ENCODE data around the gene PARN. TPM values are rescaled to one million over a fixed set of nuclear protein-coding genes. Genes with fewer than 3 reads are reported as not detected.

Gene PARN
- total and polyA plus RNA-seq, 3 experiments from 2014 or later, result 45.9 to 48.2 (median 46.0) TPM

DNA sequence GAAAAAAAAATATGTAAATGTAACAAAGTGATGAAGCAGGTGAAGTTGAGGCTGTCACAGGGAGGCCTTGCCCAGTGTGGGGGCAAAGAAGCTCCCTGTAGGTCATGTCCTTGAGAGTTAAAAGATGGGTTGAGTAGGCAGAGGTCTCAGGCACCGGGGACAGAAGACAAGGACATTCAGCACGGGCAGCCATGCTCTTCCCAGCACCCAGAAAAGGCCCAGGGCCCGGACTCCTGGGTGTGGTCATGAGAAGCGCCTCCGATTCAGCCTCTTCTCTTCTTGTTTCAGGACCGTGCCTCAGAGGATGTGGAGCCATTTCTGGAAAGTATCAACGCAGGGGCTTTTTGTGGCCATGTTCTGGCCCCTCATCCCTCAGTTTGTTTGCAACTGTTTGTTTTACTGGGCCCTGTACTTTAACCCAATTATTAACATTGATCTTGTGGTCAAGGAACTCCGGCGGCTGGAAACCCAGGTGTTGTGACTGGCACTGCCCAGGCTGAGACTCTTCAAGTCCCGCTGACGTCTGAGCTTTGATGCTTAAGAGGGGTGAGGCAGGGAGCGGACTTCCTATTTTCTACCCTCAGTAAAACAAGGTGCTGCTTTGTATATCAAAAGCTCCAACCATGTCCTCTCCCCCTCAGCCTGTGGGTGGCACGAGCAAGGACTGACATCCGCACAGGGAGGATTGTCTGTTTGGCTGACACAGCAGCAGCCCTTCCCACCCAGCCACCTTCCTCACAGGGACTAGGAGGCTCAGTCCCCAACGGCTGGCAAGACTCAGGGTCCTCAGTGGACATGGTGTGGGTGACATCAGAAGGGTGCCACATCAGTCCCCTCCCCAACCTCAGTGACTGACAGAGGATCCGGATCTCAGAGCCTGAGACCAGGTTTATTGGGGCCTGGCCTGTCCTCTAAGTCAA lies 37.5 kb upstream of the PARN start:
- H3K4me1 ChIP-seq (ENCODE audit: insufficient read depth, low read length), result no peaks in the 10 kb centered on the region
- Mint-ChIP-seq H3K4me3 (no peak overlapping the region), H3K36me3 (peaks cover 0 to 67% (median 12%) of the 10 kb centered on the region in 3 donors), H3K9me3 (no peaks in the 10 kb centered on the region), H3K27ac (peak overlapping the region in 1 of 8 donors; percentile 32), H3K4me1 (peaks cover 3 to 9% (median 4%) of the 10 kb centered on the region in 3 donors), H3K27me3 (no peaks in the 10 kb centered on the region)
- peaks cover 32% of the 10 kb centered on the region for H3K36me3 ChIP-seq (ENCODE audit: insufficient read depth, low read length)
- POLR2A ChIA-PET, result no interaction called here
- no peak overlapping the region for H3K4me3 ChIP-seq (ENCODE audit: low read length)
- no peak for DNase-seq
- no peaks in the 10 kb centered on the region for H3K27me3 ChIP-seq (ENCODE audit: insufficient read depth, low read length, poor library complexity, severe bottlenecking)
- CTCF ChIA-PET, result no interaction called here
- H3K27ac ChIP-seq (ENCODE audit: low read depth, low read length), result no peak overlapping the region
- H3K9me3 ChIP-seq (ENCODE audit: low read length), result no peaks in the 10 kb centered on the region

DNA sequence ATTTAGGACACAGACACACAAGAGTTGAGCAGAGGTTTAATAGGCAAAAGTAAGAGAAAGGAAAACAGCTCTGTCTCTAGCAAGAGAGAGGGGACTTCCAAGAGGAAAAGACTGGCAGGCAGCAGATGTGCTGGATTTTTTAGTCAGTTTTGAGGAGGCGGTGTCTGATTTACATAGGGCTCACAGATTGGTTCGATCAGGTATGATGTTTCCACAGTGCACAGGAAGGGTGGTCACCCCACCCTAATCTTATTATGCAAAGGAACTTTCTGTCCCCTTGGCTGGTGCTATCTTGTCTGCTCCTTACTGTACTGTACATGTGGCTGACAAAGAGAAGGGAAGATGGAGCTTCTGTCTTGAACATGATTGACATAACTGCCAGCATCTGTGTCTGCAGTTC lies 28.0 kb upstream of the PARN start:
- Mint-ChIP-seq H3K4me3 (no peak overlapping the region), H3K27me3 (no peaks in the 10 kb centered on the region), H3K9me3 (no peaks in the 10 kb centered on the region), H3K27ac (peak overlapping the region in 4 of 8 donors; percentile 35 to 88 (median 70)), H3K36me3 (peaks cover 0 to 68% (median 10%) of the 10 kb centered on the region in 3 donors), H3K4me1 (peaks cover 0 to 3% (median 1%) of the 10 kb centered on the region in 3 donors)
- H3K36me3 ChIP-seq (ENCODE audit: insufficient read depth, low read length), result peaks cover 21% of the 10 kb centered on the region
- no peaks in the 10 kb centered on the region for H3K27me3 ChIP-seq (ENCODE audit: insufficient read depth, low read length, poor library complexity, severe bottlenecking)
- no peaks in the 10 kb centered on the region for H3K9me3 ChIP-seq (ENCODE audit: low read length)
- H3K27ac ChIP-seq (ENCODE audit: low read depth, low read length), result no peak overlapping the region
- DNase-seq, result no peak
- H3K4me3 ChIP-seq (ENCODE audit: low read length), result no peak overlapping the region
- ChIA-PET POLR2A (no interaction called here), CTCF (no interaction called here)
- no peaks in the 10 kb centered on the region for H3K4me1 ChIP-seq (ENCODE audit: insufficient read depth, low read length)

DNA sequence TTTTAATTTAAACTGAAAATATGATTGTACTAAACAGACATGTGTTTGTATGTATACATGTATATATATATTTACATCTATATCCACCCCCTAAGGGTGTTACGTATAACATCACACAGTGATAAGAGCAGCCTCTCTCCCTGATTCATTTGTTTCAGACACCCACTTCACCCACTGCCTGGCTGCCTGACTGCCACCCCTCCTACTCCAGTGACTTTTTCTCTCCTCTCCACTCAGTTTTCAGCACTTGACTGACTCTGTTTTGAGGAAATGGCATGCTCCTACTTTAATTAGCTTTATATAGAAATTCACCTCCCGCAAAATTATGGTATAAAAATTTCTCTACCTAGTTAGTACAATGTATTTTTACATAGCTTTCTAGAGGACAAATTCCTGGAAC lies 22.7 kb upstream of the PARN start:
- Mint-ChIP-seq H3K36me3 (peaks cover 5 to 74% (median 19%) of the 10 kb centered on the region in 3 donors), H3K27ac (peak overlapping the region in 2 of 8 donors; percentile 35 to 51), H3K4me3 (no peak overlapping the region), H3K9me3 (no peaks in the 10 kb centered on the region), H3K27me3 (no peaks in the 10 kb centered on the region), H3K4me1 (peaks cover 0 to 2% (median 0%) of the 10 kb centered on the region in 3 donors)
- Histone ChIP-seq H3K36me3 (ENCODE audit: insufficient read depth, low read length) (peaks cover 34% of the 10 kb centered on the region), H3K4me3 (ENCODE audit: low read length) (no peak overlapping the region), H3K27me3 (ENCODE audit: insufficient read depth, low read length, poor library complexity, severe bottlenecking) (no peaks in the 10 kb centered on the region), H3K9me3 (ENCODE audit: low read length) (no peaks in the 10 kb centered on the region), H3K4me1 (ENCODE audit: insufficient read depth, low read length) (no peaks in the 10 kb centered on the region), H3K27ac (ENCODE audit: low read depth, low read length) (no peak overlapping the region)
- CTCF ChIA-PET, result no interaction called here
- POLR2A ChIA-PET, result no interaction called here
- no peak for DNase-seq

DNA sequence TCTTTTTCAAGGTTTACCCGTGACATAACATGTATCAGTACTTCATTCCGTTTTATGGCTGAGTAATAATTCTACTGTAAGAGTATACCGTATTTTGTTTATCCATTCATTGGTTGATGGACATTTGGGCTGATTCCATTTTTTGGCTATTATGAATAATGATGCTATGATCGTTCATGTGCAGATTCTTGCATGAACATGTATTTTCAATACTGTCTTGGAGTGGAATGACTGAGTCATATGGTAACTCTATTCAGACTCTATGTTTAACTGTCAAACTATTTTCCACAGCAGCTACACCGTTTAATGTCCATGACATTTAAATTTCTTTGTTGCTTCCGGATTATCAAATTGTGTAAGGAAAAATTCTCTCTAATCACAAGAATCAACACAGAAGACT lies 20.6 kb upstream of the PARN start:
- Mint-ChIP-seq H3K4me3 (no peak overlapping the region), H3K9me3 (no peaks in the 10 kb centered on the region), H3K27ac (peak overlapping the region in 1 of 8 donors; percentile 50), H3K4me1 (peaks cover 0 to 2% (median under 1%) of the 10 kb centered on the region in 3 donors), H3K36me3 (peaks cover 5 to 70% (median 17%) of the 10 kb centered on the region in 3 donors), H3K27me3 (no peaks in the 10 kb centered on the region)
- Histone ChIP-seq H3K27me3 (ENCODE audit: insufficient read depth, low read length, poor library complexity, severe bottlenecking) (no peaks in the 10 kb centered on the region), H3K27ac (ENCODE audit: low read depth, low read length) (no peak overlapping the region), H3K9me3 (ENCODE audit: low read length) (no peaks in the 10 kb centered on the region), H3K4me3 (ENCODE audit: low read length) (no peak overlapping the region), H3K36me3 (ENCODE audit: insufficient read depth, low read length) (peaks cover 35% of the 10 kb centered on the region), H3K4me1 (ENCODE audit: insufficient read depth, low read length) (no peaks in the 10 kb centered on the region)
- ChIA-PET CTCF (no interaction called here), POLR2A (no interaction called here)
- DNase-seq, result no peak

DNA sequence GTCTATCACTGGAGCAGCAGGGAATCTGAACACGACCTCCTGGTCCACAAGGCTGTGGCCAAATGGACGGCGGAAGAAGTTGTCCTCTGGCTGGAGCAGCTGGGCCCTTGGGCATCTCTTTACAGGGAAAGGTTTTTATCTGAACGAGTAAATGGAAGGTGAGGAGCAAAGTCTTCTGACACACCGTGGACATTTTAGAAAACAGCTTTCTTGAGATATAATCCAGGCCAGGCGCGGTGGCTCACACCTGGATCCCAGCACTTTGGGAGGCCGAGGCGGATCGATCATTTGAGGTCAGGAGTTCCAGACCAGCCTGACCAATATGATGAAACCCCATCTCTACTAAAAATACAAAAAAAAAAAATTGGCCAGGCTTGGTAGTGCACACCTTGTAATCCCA lies 19.8 kb upstream of the PARN start:
- no peaks in the 10 kb centered on the region for H3K4me1 ChIP-seq (ENCODE audit: insufficient read depth, low read length)
- no peaks in the 10 kb centered on the region for H3K27me3 Mint-ChIP-seq
- ChIA-PET POLR2A (no interaction called here), CTCF (no interaction called here)
- peak overlapping the region in 1 of 8 donors; percentile 38 for H3K27ac Mint-ChIP-seq
- H3K4me1 Mint-ChIP-seq, result peaks cover 2 to 4% (median 3%) of the 10 kb centered on the region in 3 donors
- peaks cover 5 to 71% (median 19%) of the 10 kb centered on the region in 3 donors for H3K36me3 Mint-ChIP-seq
- no peak for DNase-seq
- no peak overlapping the region for H3K4me3 Mint-ChIP-seq
- no peak overlapping the region for H3K4me3 ChIP-seq (ENCODE audit: low read length)
- H3K27me3 ChIP-seq (ENCODE audit: insufficient read depth, low read length, poor library complexity, severe bottlenecking), result no peaks in the 10 kb centered on the region
- peaks cover 43% of the 10 kb centered on the region for H3K36me3 ChIP-seq (ENCODE audit: insufficient read depth, low read length)
- H3K9me3 ChIP-seq (ENCODE audit: low read length), result no peaks in the 10 kb centered on the region
- no peak overlapping the region for H3K27ac ChIP-seq (ENCODE audit: low read depth, low read length)
- H3K9me3 Mint-ChIP-seq, result no peaks in the 10 kb centered on the region

DNA sequence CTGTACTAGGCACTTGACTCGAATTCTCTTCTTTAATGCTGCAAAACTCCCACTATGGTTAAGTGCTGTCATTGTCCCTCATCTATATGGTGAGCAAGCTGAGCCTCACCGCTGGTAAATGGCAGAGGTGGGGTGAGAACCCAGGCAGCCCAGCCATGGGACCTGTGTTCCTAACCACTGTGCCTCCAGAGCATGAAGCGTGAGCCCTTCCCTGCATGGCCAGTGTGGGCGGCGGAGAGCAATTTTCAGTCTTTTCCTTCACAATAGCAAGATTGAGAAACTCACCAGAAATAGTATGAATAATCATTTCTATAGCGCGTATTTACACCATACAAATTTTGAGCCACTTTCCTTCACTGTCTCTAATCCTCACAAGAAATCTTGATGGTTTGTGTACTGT lies 11.9 kb upstream of the PARN start:
- Histone ChIP-seq H3K4me1 (ENCODE audit: insufficient read depth, low read length) (no peaks in the 10 kb centered on the region), H3K27ac (ENCODE audit: low read depth, low read length) (no peak overlapping the region), H3K4me3 (ENCODE audit: low read length) (no peak overlapping the region), H3K9me3 (ENCODE audit: low read length) (no peaks in the 10 kb centered on the region), H3K36me3 (ENCODE audit: insufficient read depth, low read length) (peaks cover 14% of the 10 kb centered on the region), H3K27me3 (ENCODE audit: insufficient read depth, low read length, poor library complexity, severe bottlenecking) (no peaks in the 10 kb centered on the region)
- no peaks in the 10 kb centered on the region for H3K9me3 Mint-ChIP-seq
- H3K4me3 Mint-ChIP-seq, result no peak overlapping the region
- H3K27me3 Mint-ChIP-seq, result no peaks in the 10 kb centered on the region
- ChIA-PET POLR2A (no interaction called here), CTCF (no interaction called here)
- no peak for DNase-seq
- peaks cover 24 to 46% (median 40%) of the 10 kb centered on the region in 3 donors for H3K4me1 Mint-ChIP-seq
- peak overlapping the region in 6 of 8 donors; percentile 47 to 93 (median 76) for H3K27ac Mint-ChIP-seq
- peaks cover 0 to 71% (median 4%) of the 10 kb centered on the region in 3 donors for H3K36me3 Mint-ChIP-seq

DNA sequence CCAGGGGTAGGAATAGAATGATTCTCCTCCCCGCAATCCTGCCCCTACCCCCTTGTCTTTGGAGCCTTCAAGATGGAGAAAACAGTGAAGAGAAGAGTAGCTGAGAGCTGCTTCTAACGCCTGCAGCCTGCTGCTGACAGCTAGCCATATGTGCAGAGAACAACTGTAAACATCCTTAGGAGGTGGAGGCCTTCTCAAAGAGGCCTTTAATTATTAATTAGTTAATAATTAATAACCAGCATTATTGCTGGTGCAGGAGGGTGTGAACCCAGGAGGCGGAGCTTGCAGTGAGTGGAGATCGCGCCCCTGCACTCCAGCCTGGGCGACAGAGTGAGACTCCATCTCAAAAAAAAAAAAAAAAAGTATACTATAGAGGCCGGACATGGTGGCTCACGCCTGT lies 11.1 kb upstream of the PARN start:
- no peak overlapping the region for H3K4me3 Mint-ChIP-seq
- H3K27me3 Mint-ChIP-seq, result no peaks in the 10 kb centered on the region
- Histone ChIP-seq H3K27me3 (ENCODE audit: insufficient read depth, low read length, poor library complexity, severe bottlenecking) (no peaks in the 10 kb centered on the region), H3K4me1 (ENCODE audit: insufficient read depth, low read length) (no peaks in the 10 kb centered on the region), H3K9me3 (ENCODE audit: low read length) (no peaks in the 10 kb centered on the region), H3K4me3 (ENCODE audit: low read length) (no peak overlapping the region), H3K27ac (ENCODE audit: low read depth, low read length) (no peak overlapping the region), H3K36me3 (ENCODE audit: insufficient read depth, low read length) (peaks cover 14% of the 10 kb centered on the region)
- CTCF ChIA-PET, result no interaction called here
- DNase-seq, result no peak
- POLR2A ChIA-PET, result no interaction called here
- peaks cover 0 to 71% (median 4%) of the 10 kb centered on the region in 3 donors for H3K36me3 Mint-ChIP-seq
- no peaks in the 10 kb centered on the region for H3K9me3 Mint-ChIP-seq
- H3K27ac Mint-ChIP-seq, result peak overlapping the region in 2 of 8 donors; percentile 45 to 56
- H3K4me1 Mint-ChIP-seq, result peaks cover 31 to 54% (median 48%) of the 10 kb centered on the region in 3 donors

DNA sequence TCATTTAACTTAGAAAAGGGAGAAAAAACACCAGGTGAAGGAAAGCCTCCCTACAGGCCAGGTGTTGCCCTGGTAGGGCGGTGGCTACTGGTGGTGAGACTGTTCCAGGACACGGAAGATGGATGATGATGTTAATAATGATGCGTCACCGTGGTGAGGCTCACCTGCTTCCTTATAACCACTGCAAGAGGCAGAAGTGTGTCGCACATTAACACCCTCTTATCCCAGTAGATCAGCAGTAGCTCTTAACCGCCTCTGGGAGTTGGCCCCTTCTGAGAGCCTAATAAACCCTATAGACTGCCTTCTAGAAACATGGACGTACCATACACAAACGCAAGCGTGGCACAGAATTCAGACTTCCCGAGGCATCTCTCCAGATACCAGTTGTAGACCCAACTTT lies 10.5 kb upstream of the PARN start:
- Mint-ChIP-seq H3K27me3 (no peaks in the 10 kb centered on the region), H3K4me3 (no peak overlapping the region), H3K9me3 (no peaks in the 10 kb centered on the region), H3K4me1 (peaks cover 35 to 60% (median 53%) of the 10 kb centered on the region in 3 donors), H3K27ac (peak overlapping the region in 5 of 8 donors; percentile 29 to 79 (median 40)), H3K36me3 (peaks cover 0 to 71% (median 4%) of the 10 kb centered on the region in 3 donors)
- H3K4me3 ChIP-seq (ENCODE audit: low read length), result no peak overlapping the region
- peaks cover 3% of the 10 kb centered on the region for H3K4me1 ChIP-seq (ENCODE audit: insufficient read depth, low read length)
- H3K9me3 ChIP-seq (ENCODE audit: low read length), result no peaks in the 10 kb centered on the region
- ChIA-PET CTCF (no interaction called here), POLR2A (no interaction called here)
- DNase-seq, result no peak
- H3K27me3 ChIP-seq (ENCODE audit: insufficient read depth, low read length, poor library complexity, severe bottlenecking), result no peaks in the 10 kb centered on the region
- peaks cover 12% of the 10 kb centered on the region for H3K36me3 ChIP-seq (ENCODE audit: insufficient read depth, low read length)
- no peak overlapping the region for H3K27ac ChIP-seq (ENCODE audit: low read depth, low read length)

Data from CD8-positive, alpha-beta memory T cell (primary cell).